Erythroblast (primary cell): ENCODE measurements around the gene HNRNPA0.

Experiments used
- GATA1 ChIP-seq: IDR thresholded peaks from 2 replicates; pipeline ENCODE4 v1.6.1; 2011; ENCODE audit warnings: low read depth, mild to moderate bottlenecking, control low read depth, low read length, moderate library complexity
- POLR2A ChIP-seq: IDR thresholded peaks from 2 replicates; pipeline ENCODE4 v1.6.1; 2011; ENCODE audit warnings: mild to moderate bottlenecking, low read length

DNA sequence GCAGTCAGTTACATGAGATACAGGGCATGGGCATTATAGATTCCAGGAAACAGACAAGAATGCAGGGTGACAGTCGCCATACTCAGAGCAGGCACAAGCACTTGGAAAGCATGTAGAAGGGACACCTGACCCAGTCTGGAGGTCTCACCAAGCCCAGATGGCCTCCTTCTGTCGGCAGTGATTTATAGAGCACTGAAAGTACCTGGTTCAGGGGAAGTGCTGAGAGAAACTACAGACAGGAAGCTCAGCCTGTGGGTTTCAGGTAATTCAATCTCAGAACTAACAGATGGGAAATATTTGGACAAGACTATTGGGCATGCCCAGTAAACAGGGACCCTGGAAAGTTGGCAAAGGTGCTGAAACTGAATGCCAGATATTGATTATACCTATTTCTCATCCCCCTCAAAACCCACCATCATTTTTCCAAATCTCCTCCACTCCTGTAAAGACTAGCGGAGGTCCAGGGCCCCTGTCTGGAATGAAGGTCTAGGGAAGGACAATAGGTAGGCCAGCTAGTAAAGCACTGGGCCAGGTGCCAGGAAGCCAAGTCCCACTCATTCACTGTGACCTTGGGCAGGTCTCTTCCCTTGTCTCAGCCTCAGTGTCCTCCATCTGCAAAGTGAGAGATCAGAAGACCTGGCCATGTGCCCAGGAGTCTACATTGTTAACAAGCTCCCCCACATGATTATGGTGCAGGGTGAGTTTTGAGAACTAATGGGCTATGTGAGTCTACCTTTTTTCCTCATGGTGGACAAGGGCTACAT is 45.2 kb downstream of the HNRNPA0 start:
- TF ChIP-seq POLR2A = no peak
- no peak for TF ChIP-seq GATA1
